ENCODE results near the gene ITGBL1.

- TF ChIP-seq CTCF (IDR thresholded peaks at IDR 0.05) (no peak), EZH2 (IDR thresholded peaks at IDR 0.05; ENCODE audit: borderline replicate concordance, insufficient read depth, low read depth, low read length, poor library complexity, severe bottlenecking) (no peak)
Measured at GRCh38 chr13:101697745-101698144, 245.3 kb downstream of the ITGBL1 start.

Measured in B cell (primary cell).